Measurements from ENCODE around the gene PLA2G1B.

DNA sequence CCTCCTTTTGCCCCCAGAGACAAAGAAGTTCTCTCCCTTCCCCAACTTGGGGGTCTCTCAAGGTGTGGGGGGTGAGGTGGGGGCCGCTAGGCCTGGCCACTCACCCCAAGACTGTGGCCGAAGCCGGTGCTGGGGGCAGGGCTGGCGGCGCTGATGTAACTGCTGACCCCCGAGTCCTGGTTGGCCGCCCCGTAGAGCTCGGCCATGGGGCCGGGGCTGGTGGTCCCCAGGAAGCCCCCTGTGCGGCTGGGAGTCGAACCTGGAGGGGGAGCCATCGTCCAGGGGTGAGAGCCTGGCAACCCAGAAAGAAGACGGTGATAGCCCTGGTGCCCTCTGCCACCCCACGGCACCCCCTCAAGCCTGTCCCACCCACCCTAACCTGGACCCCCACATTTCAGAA, 18.5 kb upstream of the PLA2G1B start:
- TF ChIP-seq, protein P1, sequence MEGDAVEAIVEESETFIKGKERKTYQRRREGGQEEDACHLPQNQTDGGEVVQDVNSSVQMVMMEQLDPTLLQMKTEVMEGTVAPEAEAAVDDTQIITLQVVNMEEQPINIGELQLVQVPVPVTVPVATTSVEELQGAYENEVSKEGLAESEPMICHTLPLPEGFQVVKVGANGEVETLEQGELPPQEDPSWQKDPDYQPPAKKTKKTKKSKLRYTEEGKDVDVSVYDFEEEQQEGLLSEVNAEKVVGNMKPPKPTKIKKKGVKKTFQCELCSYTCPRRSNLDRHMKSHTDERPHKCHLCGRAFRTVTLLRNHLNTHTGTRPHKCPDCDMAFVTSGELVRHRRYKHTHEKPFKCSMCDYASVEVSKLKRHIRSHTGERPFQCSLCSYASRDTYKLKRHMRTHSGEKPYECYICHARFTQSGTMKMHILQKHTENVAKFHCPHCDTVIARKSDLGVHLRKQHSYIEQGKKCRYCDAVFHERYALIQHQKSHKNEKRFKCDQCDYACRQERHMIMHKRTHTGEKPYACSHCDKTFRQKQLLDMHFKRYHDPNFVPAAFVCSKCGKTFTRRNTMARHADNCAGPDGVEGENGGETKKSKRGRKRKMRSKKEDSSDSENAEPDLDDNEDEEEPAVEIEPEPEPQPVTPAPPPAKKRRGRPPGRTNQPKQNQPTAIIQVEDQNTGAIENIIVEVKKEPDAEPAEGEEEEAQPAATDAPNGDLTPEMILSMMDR (optimal IDR thresholded peaks at IDR 0.05 in 1 of 3, IDR thresholded peaks at IDR 0.05 in 1 of 3, conservative IDR thresholded peaks at IDR 0.05 in 1 of 3; ENCODE audit: extremely low read depth in 1 of 3, insufficient read depth in 2 of 3, low read length in 3 of 3), result no peak
- TF ChIP-seq EZH2 (IDR thresholded peaks at IDR 0.05; ENCODE audit: low read length), result no peak
